HL-60/S4 treated with retinoic acid at 250 ng/mL for 4 days and 3 days (cell line): ENCODE measurements around the gene LENG9.

Experiments used
- in situ Hi-C: fragments of 300-500 bp; cut with MboI; formaldehyde crosslinking; loops from 2 replicates; pipeline ENCODE4 v1.7.0; 2022; ENCODE audit warnings: low sequenced_read_pairs

Gene LENG9

GRCh38 chr19:54439174-54439851, 24.3 kb downstream of the LENG9 start:
- in situ Hi-C loops = no loop called here

GRCh38 chr19:54436628-54437252, 26.8 kb downstream of the LENG9 start:
- in situ Hi-C loops = no loop called here

- in situ Hi-C loops = no loop called here
Observed at GRCh38 chr19:54436031-54436523, 27.5 kb downstream of the LENG9 start.

- in situ Hi-C loops = no loop called here
Observed at GRCh38 chr19:54435551-54436016, 28.0 kb downstream of the LENG9 start.

GRCh38 chr19:54434873-54435214, 28.7 kb downstream of the LENG9 start:
- in situ Hi-C loops = no loop called here

- in situ Hi-C loops = no loop called here
Observed at GRCh38 chr19:54434112-54434872, 29.3 kb downstream of the LENG9 start.

- in situ Hi-C loops = no loop called here
Observed at GRCh38 chr19:54433697-54434096, 29.9 kb downstream of the LENG9 start.

GRCh38 chr19:54432144-54432738, 31.3 kb downstream of the LENG9 start:
- in situ Hi-C loops = no loop called here

GRCh38 chr19:54431255-54431838, 32.2 kb downstream of the LENG9 start:
- in situ Hi-C loops = no loop called here

GRCh38 chr19:54430306-54431254, 33.0 kb downstream of the LENG9 start:
- in situ Hi-C loops = no loop called here

- in situ Hi-C loops = no loop called here
Observed at GRCh38 chr19:54429545-54430227, 33.9 kb downstream of the LENG9 start.

GRCh38 chr19:54429176-54429495, 34.4 kb downstream of the LENG9 start:
- in situ Hi-C loops = no loop called here

GRCh38 chr19:54428323-54429175, 35.0 kb downstream of the LENG9 start:
- in situ Hi-C loops = no loop called here

GRCh38 chr19:54427586-54427985, 36.0 kb downstream of the LENG9 start:
- in situ Hi-C loops = no loop called here

- in situ Hi-C loops = no loop called here
Observed at GRCh38 chr19:54426291-54426931, 37.2 kb downstream of the LENG9 start.

- in situ Hi-C loops = no loop called here
Observed at GRCh38 chr19:54425382-54425723, 38.2 kb downstream of the LENG9 start.

- in situ Hi-C loops = no loop called here
Observed at GRCh38 chr19:54424660-54425381, 38.8 kb downstream of the LENG9 start.

- in situ Hi-C loops = no loop called here
Observed at GRCh38 chr19:54424201-54424600, 39.4 kb downstream of the LENG9 start.
